Right atrium auricular region (tissue), 2 donors: ENCODE data around the gene CCR2. TPM values are rescaled to one million over a fixed set of nuclear protein-coding genes. Genes with fewer than 3 reads are reported as not detected.

Experiments used
- DNase-seq: peaks from one replicate; pipeline ENCODE4 v3.0.0-alpha.2; 2019; ENCODE audit warnings: low spot score
- H3K27ac ChIP-seq, 2 donors: fragments of 200-600 bp; sonication (generic); 1 replicate in 1 of 2; 2 replicates in 1 of 2; pipeline ENCODE4 v1.5.1; 2016 to 2019
- H3K27me3 ChIP-seq, 2 donors: fragments of 200-600 bp; sonication (generic); one replicate each; pipeline versions ENCODE4 v1.5.1 to v1.6.0; 2017 to 2019
- H3K36me3 ChIP-seq: fragments of 200-600 bp; sonication (generic); one replicate; pipeline ENCODE4 v1.5.1; 2016
- H3K4me1 ChIP-seq, 2 donors: fragments of 200-600 bp; sonication (generic); one replicate each; pipeline versions ENCODE4 v1.5.1 to v1.6.0; 2017 to 2019
- H3K4me3 ChIP-seq, 2 donors: fragments of 200-600 bp; sonication (generic); 1 replicate in 1 of 2; 2 replicates in 1 of 2; pipeline ENCODE4 v1.5.1; 2017 to 2019; ENCODE audit warnings: mild to moderate bottlenecking in 1 of 2, moderate library complexity in 1 of 2
- H3K9me3 ChIP-seq, 2 donors: fragments of 200-600 bp; sonication (generic); one replicate each; pipeline ENCODE4 v1.5.1; 2019
- CTCF ChIP-seq, 2 donors: fragments of 200-600 bp; sonication (generic); IDR thresholded peaks; one replicate each; pipeline ENCODE4 v1.5.1; 2019; ENCODE audit warnings: antibody characterized with exemption in 2 of 2
- total RNA-seq, 2 donors: library from RNA; depleted of rRNA; stranded (reverse); fragments of >200 nt; gene quantifications; one replicate each; pipeline ENCODE4 v1.1.0, GENCODE V29; 2016

Gene CCR2
- 1 to 10 TPM in 1 of 2 donors, under 1 TPM in 1; 0.33 to 2.1 TPM for total RNA-seq

GRCh38 chr3:46353647-46354410, at the start of gene CCR2:
Gene CCR2 (plus strand): TSS chr3:46354111. CDS start chr3:46357528, 3,417 bp downstream.
- Histone ChIP-seq H3K4me1 (no peaks in the 10 kb centered on the region), H3K27me3 (no peaks in the 10 kb centered on the region)
- TF ChIP-seq CTCF (IDR thresholded peaks at IDR 0.05): no peak

DNA sequence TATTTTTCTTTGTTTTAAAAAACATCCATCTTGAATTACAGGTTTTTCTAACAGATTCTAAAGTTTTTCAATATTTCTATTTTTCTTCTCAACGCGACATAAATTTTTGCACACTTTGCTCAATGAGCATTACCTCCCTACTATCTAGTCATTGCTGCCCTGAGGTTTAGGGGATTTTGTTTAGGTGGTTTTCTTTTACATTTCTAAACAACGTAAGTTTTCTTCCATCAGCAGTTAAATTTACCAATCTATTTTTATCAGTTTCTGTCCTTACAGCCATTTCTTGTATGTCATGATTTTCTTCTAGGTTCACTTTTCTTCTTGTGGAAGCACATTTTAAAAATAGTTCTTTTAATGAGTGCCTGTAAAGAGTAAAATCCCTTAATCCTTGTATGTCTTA, 49.2 kb upstream of the CCR2 start:
- no peaks in the 10 kb centered on the region for H3K4me1 ChIP-seq
- H3K36me3 ChIP-seq: no peaks in the 10 kb centered on the region
- no peak for TF ChIP-seq CTCF (IDR thresholded peaks at IDR 0.05)
- H3K4me3 ChIP-seq: no peak overlapping the region
- DNase-seq: no peak
- H3K27ac ChIP-seq: no peak overlapping the region
- no peaks in the 10 kb centered on the region for H3K27me3 ChIP-seq
- H3K9me3 ChIP-seq: no peaks in the 10 kb centered on the region

More at GRCh38 chr3:46353647-46354410, at the start of gene CCR2:
- DNase-seq: no peak
- no peak within 1 kb of the TSS for H3K27ac ChIP-seq
- no peaks in the 10 kb centered on the region for H3K36me3 ChIP-seq
- H3K4me3 ChIP-seq: no peak within 1 kb of the TSS
- no peaks in the 10 kb centered on the region for H3K9me3 ChIP-seq

- Histone ChIP-seq H3K27ac (peak overlapping the region in 1 of 2 donors; percentile 29), H3K36me3 (no peaks in the 10 kb centered on the region), H3K4me1 (no peaks in the 10 kb centered on the region), H3K27me3 (no peaks in the 10 kb centered on the region), H3K4me3 (no peak overlapping the region), H3K9me3 (no peaks in the 10 kb centered on the region)
- no peak for DNase-seq
- no peak for TF ChIP-seq CTCF (IDR thresholded peaks at IDR 0.05)
Measured at GRCh38 chr3:46312991-46313390, 40.9 kb upstream of the CCR2 start.

- no peaks in the 10 kb centered on the region for H3K27me3 ChIP-seq
- DNase-seq: no peak
- H3K9me3 ChIP-seq: no peaks in the 10 kb centered on the region
- H3K36me3 ChIP-seq: no peaks in the 10 kb centered on the region
- no peak for TF ChIP-seq CTCF (IDR thresholded peaks at IDR 0.05)
- no peaks in the 10 kb centered on the region for H3K4me1 ChIP-seq
- H3K27ac ChIP-seq: no peak overlapping the region
- H3K4me3 ChIP-seq: no peak overlapping the region
Measured at GRCh38 chr3:46314517-46314916, 39.4 kb upstream of the CCR2 start.

- Histone ChIP-seq H3K27ac (no peak overlapping the region), H3K36me3 (no peaks in the 10 kb centered on the region), H3K4me3 (no peak overlapping the region), H3K4me1 (no peaks in the 10 kb centered on the region), H3K9me3 (no peaks in the 10 kb centered on the region), H3K27me3 (no peaks in the 10 kb centered on the region)
- DNase-seq: no peak
- TF ChIP-seq CTCF (IDR thresholded peaks at IDR 0.05): no peak
Measured at GRCh38 chr3:46316206-46316605, 37.7 kb upstream of the CCR2 start.
